ENCODE results near the gene GPANK1. TPM values are rescaled to one million over a fixed set of nuclear protein-coding genes. Genes with fewer than 3 reads are reported as not detected.

GPANK1 gene
- total and polyA plus RNA-seq, 9 of the 15 experiments (the other 6 are each of a cell fraction or from before 2014, with no cell fraction given) = 32.2 to 111 (median 46.3) TPM

DNA sequence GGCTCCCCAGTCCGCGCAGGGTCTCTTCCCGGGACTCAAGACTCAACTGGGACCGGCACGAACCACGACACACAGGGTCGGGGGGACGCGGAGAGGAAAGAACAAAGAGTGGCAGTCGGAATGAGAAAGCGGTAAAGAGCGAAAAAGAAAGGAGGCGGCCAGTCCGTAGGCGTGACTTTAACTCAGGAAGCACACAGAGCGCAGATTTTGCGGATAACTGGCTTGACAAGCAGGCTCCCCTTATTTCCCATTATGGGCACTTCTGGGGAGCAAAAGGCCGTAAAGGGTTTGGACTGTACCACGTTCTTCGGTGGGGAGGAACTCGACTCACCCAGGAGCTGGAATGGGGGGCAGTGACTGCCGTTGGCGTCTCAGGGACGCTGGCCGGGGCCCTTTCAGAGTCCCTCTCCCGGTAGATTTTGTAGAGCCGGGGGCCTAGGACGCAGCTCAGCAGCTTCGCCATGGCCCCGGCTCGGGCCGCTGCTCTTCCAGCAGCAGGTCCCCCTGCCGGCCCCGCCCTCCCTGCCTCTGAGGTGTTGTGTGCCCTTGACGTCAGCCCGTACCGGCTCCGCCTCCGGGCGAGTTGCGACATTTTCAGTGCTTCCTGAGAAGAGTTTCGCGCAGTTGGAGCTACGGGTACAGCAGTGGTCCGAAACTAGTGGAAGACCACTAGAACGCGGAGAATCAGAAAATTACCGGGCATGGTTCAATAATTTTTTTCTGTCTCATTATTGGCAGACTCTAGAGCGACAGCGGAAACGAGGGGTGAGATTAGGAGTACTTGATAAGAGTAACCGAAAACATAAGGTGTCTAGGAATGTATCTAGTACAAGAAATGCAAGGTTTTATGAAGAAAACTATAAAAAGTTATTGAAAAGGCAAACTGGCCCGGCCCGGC is 38.3 kb upstream of the GPANK1 start, which contains the start of gene ABHD16A (continued):
- TF ChIP-seq, protein P1, sequence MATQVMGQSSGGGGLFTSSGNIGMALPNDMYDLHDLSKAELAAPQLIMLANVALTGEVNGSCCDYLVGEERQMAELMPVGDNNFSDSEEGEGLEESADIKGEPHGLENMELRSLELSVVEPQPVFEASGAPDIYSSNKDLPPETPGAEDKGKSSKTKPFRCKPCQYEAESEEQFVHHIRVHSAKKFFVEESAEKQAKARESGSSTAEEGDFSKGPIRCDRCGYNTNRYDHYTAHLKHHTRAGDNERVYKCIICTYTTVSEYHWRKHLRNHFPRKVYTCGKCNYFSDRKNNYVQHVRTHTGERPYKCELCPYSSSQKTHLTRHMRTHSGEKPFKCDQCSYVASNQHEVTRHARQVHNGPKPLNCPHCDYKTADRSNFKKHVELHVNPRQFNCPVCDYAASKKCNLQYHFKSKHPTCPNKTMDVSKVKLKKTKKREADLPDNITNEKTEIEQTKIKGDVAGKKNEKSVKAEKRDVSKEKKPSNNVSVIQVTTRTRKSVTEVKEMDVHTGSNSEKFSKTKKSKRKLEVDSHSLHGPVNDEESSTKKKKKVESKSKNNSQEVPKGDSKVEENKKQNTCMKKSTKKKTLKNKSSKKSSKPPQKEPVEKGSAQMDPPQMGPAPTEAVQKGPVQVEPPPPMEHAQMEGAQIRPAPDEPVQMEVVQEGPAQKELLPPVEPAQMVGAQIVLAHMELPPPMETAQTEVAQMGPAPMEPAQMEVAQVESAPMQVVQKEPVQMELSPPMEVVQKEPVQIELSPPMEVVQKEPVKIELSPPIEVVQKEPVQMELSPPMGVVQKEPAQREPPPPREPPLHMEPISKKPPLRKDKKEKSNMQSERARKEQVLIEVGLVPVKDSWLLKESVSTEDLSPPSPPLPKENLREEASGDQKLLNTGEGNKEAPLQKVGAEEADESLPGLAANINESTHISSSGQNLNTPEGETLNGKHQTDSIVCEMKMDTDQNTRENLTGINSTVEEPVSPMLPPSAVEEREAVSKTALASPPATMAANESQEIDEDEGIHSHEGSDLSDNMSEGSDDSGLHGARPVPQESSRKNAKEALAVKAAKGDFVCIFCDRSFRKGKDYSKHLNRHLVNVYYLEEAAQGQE (IDR thresholded peaks at IDR 0.05; ENCODE audit: borderline replicate concordance) = 0 out of 2 replicates have a peak, but pooled peaks have one; percentile 26
- TF ChIP-seq, protein P1 (CRISPR knock-in tag; IDR thresholded peaks at IDR 0.05; ENCODE audit: low read depth) = peak; percentile 77; the same call in 1 of the 2 replicates
- no peak for TF ChIP-seq ZFP36 (IDR thresholded peaks at IDR 0.05; ENCODE audit: low read depth, low read length, partially characterized antibody)
- TF ChIP-seq, protein P2, sequence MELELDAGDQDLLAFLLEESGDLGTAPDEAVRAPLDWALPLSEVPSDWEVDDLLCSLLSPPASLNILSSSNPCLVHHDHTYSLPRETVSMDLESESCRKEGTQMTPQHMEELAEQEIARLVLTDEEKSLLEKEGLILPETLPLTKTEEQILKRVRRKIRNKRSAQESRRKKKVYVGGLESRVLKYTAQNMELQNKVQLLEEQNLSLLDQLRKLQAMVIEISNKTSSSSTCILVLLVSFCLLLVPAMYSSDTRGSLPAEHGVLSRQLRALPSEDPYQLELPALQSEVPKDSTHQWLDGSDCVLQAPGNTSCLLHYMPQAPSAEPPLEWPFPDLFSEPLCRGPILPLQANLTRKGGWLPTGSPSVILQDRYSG (tag; conservative IDR thresholded peaks at IDR 0.05; ENCODE audit: low read depth) = no peak; the same call in 1 of the 2 replicates
- TF ChIP-seq HIVEP1 (CRISPR knock-in tag; IDR thresholded peaks at IDR 0.05) = no peak
- TF ChIP-seq ZBTB7A (IDR thresholded peaks at IDR 0.05; ENCODE audit: borderline replicate concordance, control insufficient read depth, low read depth, low read length) = peak; percentile 63; the same call in 1 of the 2 replicates
- TF ChIP-seq ZNF274 (IDR thresholded peaks at IDR 0.05; ENCODE audit: borderline replicate concordance, low read depth, low read length) = no peak
- no peak for TF ChIP-seq ZNF507 (tag; conservative IDR thresholded peaks at IDR 0.05)
- no peak for TF ChIP-seq ZKSCAN3 (CRISPR knock-in tag; IDR thresholded peaks at IDR 0.05)
- no peak for TF ChIP-seq MCM3 (IDR thresholded peaks at IDR 0.05)
- TF ChIP-seq, protein P3, sequence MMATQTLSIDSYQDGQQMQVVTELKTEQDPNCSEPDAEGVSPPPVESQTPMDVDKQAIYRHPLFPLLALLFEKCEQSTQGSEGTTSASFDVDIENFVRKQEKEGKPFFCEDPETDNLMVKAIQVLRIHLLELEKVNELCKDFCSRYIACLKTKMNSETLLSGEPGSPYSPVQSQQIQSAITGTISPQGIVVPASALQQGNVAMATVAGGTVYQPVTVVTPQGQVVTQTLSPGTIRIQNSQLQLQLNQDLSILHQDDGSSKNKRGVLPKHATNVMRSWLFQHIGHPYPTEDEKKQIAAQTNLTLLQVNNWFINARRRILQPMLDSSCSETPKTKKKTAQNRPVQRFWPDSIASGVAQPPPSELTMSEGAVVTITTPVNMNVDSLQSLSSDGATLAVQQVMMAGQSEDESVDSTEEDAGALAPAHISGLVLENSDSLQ (IDR thresholded peaks at IDR 0.05) = peak; percentile 65
- TF ChIP-seq, protein P4, sequence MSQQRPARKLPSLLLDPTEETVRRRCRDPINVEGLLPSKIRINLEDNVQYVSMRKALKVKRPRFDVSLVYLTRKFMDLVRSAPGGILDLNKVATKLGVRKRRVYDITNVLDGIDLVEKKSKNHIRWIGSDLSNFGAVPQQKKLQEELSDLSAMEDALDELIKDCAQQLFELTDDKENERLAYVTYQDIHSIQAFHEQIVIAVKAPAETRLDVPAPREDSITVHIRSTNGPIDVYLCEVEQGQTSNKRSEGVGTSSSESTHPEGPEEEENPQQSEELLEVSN (IDR thresholded peaks at IDR 0.05; ENCODE audit: borderline replicate concordance in 1 of 2, extremely low read depth in 1 of 2, insufficient read depth in 1 of 2, insufficient read length in 1 of 2, low read depth in 1 of 2, low read length in 1 of 2, poor library complexity in 1 of 2, severe bottlenecking in 1 of 2) = peak; percentile 21 to 46
- TF ChIP-seq ZC3H11A (IDR thresholded peaks at IDR 0.05; ENCODE audit: low read depth, low read length) = peak; percentile 62
- TF ChIP-seq STAT5B (CRISPR knock-in tag; IDR thresholded peaks at IDR 0.05) = no peak
- no peak; the same call in 1 of the 2 replicates for TF ChIP-seq TAL1 (IDR thresholded peaks at IDR 0.05)
- peak; percentile 91; the same call in 1 of the 2 replicates for TF ChIP-seq PML (IDR thresholded peaks at IDR 0.05; ENCODE audit: low read length)
